NCI-H748 treated with DMSO at 0.1 percent for 48 hours (cell line): ENCODE data around the gene GMDS.
A peak's percentile ranks its signal among the peaks of the same experiment; 100 is the strongest.

ENCODE experiments used
- DNase-seq: peaks from one replicate; lab custom pipeline; 2025; lab: John Stamatoyannopoulos, UW

Gene GMDS

DNA sequence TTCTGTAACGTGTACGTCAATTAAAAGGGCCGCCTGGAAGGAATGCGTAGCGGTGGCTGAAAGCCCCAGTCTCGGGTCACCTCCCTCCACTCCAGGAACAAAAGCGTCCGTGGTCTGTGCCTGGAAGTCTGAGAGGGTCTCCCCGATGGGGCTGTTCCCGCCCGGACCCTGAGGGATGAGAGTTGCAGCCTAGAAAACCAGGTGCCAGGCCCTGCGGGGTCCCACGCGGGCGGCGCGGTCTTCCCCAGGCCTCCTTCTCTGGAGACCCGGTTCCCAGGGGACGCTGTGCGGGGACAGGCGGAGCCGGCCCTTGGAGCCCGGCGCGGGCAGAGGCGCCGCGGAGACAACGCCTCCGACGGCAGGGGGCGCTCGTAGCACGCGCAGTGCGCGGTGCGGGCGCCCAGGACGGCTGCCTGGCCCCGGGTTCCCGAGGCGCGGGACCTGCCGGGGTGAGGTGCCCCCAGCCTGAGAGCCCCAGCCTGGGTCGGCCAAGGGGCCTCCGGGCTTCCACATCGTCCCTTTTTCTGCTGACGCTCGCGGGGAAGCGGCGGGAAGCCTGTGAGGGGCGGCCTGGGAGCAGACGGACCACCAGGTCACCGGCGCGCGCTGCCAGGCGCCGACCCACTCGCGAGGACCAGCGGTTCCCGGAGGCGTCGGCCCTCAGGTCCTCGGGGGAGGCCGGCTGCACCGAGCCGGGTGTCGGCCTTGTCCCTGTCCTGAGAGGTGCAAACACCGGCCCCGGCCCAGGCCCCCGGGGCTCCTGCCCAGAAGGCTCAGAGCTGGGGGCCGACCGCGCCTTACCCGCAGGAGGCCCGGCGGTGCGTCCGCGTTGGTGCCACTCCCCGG lies 641.0 kb downstream of the GMDS start:
- DNase-seq = peak; percentile 44

DNA sequence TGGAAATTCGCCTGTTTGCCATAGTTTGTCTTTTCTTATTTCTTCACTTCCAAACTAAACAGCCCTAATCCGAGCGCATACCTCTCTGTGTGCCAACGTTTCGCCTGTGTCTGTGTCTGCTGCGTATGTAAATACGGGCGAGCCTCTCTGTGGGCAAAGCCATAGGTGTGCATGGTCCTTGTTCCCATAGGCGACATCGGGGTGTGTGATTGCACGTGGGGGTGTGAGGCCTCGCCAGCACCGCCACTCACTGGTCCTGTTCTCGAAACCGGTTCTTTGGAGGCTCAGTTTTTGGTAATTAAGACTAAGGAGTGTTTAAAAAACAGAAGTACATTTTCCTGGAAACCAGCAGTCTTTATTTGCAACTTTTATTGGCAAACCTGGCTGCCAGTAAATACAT lies 641.7 kb downstream of the GMDS start:
- DNase-seq = no peak

DNA sequence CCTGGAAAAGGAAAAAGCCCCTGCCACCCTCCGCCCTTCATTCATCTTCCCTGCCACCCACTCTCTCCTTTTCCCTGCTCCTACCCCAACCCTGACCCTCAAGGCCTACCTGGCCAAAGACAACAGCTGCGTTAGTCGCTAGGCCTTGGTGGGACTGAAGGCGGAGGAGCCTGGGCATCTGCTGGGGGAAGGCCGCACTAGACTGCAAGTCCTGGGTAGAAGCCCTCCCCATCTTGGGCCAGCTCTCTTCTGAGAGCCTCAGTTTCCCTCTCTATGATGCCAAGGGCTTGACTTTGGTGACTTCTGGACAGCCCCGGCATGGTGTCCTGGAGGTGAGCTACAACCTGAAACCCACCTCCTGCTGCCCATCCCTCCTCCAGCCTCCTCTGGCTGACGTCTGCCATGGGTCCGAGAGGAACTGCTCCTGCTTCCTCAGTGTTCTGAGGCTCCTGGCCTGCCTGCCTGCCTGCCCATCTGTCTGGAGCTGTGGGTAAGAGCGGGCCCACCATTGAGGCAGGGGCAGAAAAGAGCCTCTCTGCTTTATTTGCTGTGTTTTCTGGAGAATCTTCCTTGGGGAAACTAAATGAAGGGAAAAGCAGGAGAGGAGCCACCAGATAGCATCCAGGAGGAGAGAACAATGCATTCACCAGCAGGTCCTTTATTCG lies 643.2 kb downstream of the GMDS start:
- DNase-seq = no peak

DNA sequence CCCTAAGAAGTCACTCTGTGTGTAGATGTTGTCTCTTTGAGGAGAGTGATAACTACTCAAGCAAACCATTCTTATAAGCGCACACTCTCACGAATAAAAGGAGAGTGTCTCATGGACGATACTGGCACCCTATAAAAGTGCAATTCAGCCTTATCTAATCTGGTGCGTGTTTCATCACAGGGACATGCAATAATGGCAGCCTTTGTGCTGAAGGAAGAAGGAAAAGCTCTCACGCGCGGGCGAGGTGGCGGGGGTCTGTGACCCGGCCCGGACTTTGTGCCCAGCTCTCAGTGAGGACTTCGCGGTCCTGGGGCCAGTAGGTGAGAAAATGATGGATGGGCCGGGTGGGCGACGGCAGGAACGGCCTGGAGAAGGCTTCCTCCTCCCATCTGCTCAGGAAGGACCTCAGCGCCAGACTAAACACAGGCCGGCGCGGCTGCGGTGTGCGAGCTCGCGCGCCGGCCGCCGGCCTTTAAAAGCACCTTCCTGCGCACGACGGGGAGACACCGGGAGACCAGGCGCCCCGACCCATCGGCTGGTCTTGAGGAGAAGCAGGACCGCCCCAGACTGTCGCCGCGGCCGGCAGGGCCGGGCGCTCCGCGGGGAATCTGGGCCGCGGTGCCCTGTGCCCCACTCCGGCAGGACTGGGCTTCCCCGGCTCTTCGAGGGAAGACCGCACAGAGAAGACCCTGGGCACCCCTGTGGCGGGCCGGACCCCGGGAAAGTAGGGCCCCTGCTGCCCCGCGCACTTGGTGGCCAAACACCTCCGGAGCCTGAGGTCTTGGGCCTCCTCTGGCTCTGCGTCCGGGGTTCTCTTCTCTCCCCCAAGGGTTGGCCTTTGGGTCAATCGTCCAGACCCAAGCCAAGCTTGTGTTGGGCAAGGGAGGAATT lies 644.0 kb downstream of the GMDS start:
- DNase-seq = no peak

DNA sequence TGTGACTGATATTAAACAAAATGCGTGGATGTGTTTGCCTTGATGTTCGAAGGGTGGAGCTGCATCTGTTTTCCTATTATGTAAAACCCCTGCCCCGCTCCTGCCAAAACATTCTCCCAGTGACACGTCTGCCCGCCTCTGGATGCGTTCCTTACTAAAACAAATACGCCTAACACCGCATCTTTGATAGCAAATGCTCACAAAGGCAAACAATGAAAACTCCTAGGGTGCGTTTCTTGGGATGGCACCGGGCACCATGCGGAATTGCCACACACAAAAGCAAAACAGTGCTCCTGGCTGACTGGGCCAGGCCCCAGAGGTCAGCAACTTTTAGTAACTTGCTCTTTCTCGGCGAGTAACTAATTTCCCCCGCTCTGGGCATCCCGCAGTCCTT lies 644.6 kb downstream of the GMDS start:
- peak; percentile 78 for DNase-seq

DNA sequence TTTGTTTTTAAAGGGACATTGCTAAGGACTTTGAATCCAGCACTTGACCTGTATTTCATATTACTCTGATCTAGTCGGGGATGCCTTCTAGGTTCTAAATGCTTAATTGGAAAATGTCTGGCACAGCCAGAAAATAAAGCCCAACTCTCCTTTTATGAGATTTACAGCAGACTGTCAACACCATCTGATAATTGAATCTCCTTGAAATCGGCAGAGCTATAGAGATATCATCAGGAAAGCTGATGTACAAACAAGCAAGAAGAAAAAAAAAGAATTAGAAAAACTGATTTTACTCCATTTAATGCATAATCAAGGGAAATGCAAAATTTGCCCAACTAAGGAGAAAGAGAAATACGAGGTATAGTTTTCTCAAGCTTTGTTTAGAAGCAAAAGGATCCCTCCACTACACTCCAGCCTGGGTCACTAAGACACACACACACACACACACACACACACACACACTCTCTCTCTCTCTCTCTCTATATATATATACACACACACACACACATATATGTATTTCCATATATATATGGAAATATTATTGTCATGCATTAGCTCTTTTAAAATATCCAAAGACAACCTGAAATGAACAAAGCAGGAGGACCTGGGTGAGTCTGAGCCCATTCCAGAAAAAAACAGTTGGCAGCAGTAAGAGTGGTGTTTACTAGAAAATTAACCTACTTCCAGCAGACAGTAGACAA lies 645.2 kb downstream of the GMDS start:
- DNase-seq = no peak

DNA sequence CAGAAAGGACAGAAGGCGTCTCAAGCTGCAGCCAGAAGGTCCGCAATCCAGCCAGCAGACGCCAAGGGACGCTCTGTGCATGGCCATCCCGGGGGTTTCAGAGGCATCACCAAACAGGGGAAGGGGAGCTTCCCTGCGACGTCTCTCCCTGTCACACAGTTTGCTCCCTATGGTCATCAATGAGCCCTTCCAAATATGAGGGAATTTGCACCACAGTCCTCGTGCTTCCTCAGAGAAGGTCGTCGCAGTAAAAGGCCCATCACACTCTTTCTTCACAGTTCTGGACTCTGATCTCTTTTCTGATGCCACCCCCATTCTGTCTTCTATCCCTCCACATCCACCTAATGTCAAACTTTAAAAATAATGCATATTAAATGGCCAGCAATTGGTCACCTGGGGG lies 645.9 kb downstream of the GMDS start:
- DNase-seq = no peak

DNA sequence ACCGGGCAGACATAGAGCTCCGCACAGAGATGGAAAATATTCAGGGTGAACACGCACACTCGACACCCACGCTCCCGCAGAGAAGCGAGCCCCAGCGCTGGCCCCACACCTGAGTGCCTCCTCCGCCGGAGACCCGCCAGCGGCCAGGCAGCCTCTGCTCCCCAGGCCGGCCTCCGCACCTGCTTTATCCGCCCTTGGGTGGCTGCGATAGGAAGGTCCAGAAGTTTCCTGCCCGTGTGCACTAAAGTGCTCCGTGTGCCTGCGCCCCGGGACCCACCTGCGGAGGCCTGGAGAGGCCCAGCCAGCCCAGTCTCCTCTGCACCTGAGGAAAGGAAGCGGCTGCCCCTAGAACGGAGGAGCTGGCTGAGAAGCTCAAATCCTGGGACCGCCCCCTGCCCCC lies 646.5 kb downstream of the GMDS start:
- no peak for DNase-seq

DNA sequence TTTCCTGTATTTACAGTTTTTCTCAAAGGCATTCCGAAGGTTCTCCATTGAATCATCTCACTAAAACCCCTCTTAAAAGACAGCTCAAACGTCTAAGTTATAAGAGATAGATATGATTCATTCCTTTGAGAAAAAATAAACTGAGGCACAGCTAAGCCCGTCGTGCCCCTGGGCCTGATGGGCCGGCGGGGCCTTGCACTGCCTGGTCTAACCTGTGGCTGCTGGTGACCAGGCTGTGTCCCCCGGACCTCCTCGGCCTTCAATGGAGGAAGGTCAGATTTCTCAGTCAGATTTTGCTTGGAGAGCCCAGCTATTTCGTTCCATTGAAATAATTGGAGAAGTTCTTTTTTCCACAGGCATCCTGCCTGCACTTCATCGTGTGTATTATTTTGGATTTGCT lies 647.0 kb downstream of the GMDS start:
- DNase-seq = no peak

DNA sequence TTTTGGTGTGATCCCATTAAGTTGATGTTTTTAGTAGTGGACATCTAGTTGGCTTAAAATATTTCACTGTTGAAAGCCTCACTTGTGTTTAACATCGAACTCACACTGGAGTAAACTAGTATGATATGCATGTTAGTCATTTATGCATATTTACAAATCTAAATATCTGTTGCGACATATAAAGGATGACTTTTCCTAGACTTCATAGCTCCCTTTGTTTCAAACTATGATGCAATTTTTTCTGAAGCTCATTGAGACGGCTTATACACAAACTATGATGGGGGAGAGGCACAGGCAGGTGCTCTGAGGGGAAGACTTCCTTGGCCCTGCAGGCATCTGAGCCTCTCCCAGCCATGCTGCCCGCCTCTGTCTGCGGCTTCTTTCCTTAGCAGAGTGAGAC lies 647.5 kb downstream of the GMDS start:
- no peak for DNase-seq

DNA sequence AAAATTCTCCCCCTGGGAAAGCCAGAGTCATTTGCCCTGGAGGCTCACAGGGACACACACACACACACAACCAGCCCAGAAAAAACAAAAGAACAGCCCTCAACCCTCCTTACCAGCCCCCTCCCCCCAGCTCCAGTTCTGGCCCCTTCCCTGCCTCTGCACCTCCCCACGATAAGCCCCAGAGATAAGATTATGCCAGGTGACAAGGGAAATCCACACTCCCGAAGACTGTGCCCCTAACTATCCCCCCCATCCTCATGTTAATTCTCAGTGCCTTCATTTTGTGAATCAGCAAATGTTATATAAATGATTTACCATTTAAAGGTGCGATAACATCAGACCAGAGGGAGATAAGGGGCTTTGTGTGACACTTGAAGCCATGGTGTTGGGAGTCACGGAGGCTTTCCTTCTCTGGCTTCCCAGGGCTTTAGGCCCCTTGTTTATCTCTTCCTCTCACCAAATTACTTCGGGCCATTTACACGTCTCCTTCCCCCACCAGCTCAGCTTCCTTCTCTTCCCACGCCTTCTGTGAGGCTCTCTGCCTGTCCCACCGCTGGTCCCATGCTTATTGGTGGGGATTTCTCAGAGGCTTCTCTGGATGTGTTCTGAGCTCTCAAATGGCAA lies 648.2 kb downstream of the GMDS start:
- DNase-seq = no peak

DNA sequence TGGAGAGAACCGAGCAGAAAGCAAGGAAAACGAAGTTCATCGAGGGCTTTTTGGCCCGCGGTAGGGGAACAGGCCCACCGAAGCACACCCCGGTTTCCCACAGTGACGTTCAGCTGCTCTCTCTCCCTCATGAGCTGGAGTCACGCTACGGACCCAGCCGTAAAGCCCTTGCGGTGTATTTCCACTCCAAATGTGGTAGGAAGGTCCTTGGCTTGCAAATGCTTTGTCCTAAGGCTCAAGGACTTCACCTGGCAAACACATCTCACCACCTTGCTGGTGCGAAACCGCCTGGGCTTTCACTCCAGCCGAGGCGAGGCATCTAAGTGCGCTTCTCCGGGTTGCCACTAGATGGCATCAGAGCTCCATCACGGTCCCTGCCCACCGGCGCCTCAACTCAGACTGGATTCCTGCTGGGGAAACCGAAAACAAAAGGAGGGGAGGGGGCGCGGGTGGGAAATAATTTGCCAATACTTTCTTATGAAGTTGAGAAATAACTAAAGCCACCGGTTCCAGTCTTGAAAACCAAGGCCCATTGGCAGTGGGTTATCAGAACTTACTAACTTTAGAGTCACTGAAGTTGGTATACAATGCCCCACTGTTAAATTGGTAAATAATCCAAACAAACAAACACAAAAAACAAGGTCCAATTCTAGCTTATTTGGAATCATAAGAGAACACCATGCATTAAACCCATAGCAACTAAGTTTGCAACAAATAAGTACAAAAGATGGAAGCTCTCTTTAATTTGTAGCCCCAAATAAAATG lies 649.1 kb downstream of the GMDS start:
- DNase-seq = peak; percentile 76

DNA sequence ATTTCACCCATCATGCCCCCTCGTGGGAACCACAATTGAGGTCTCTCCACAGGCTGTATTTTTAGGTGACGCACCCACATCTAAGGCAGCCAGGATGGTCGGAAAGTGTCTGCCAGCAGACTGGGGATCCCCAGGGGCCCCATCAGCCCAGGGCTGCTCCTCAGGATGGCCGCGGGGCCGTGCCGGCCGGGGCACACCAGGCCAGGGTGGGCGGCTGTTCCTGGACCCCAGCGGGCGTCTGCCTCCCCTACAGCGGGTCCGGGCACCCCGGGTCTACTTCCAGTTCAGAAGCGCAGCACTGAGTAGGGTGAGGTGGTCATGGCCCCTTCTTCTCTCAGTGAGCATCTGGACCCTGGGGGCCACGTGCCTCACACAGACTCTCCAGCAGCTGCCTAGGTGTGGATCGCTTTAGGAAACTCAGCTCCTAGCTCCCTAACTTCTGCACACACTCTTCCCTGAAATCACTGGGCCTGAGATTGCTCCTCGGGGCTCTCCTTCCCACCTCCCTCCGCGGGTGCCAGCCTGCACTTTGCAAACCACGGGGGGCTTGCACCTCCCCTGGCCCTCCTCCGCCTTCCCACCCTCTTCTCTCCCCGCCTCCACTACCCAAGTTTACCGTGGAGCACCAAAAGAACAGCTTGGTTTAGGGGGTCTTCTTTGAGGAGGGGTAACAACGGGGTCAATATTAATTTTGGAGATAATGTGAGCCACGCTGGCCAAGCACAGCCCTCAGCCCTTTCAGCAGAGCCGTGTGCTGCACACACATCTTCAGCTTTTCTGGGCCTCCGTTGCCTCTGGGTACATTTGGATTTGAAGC lies 649.9 kb downstream of the GMDS start:
- DNase-seq = no peak

DNA sequence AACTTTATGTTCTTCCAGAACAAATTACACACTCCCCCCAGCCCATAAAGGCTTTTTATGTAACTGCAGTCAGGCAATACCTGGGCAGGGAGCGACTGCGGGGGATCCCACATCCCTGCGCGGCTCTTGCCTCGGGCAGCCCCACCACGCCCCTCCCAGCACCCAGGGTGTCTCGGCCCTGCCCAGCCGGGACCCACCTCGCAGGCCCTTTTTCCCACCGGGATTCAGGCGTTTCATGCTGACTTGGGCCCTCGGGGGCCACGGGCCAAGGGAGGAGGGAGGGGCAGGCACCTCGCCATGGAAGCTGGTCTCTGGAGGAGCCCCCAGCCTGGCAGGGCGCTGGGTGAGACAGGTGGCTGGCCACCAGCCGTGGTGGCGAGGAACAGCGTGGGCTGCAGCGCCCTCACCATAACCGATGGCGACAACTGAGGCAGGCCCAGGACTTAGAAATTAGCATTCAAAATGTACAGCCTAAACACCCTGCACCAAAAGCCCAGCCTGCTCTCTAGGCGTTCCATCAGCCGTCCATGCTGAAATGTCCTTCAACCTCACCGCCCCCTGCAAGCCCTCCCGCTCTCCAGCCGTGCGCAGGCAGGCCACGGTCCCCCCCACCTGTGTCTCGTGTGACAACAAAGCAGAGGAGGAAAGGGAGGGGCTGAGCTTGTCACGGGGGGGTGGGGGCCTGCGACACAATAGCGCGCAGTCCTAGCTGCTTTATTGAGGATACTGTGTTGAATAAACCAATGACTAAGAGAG lies 650.8 kb downstream of the GMDS start:
- DNase-seq = peak; percentile 26

DNA sequence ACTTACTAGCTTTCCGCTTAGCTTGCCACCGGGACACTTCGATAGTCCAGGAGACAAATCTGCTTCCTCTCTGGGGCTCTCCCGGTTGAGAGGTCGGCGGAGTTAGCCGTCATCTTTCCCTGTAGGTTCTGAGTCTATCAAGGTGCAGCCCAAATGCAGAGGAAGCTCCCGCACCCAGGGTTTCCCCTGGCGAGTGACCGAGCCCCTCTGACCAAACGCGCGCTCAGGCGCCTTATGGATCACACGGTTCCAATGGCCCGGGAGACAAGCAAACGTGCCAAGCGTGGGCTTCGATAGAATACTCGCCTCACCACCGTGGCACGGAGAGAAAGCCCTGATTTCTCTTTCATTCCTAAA lies 651.5 kb downstream of the GMDS start:
- DNase-seq = no peak

DNA sequence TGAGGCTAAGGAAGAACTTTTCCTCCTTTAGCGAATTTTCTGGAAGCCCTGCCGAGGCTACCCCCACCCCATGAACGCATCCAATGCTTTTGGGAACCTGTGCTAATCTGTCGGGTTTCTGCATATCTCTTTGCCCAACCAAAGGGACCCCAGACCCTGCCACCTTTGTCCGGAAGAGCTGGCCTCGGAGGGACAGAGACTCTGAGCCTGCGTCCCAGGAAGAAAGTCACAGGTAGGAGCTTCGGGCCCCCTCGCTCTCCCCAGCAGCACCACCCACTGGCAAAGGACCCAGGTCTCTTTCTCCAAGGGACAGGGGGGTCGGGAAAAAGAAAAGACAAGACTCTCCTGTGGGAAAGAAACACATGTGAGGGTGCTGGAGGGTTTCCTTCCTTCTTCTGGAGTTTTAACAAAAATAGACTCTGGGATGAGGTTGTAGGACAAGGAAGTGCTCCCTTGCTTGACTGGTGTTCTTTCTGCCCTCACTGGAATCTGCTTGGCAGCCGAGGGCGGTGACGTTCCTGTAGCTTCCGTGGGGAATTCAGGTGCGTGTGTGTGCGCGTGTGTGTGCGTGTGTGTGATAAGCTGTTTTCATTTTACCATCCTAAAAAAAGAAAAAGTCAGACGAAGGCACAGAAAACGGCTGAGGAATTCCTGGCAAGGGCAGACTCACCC lies 652.0 kb downstream of the GMDS start:
- no peak for DNase-seq

DNA sequence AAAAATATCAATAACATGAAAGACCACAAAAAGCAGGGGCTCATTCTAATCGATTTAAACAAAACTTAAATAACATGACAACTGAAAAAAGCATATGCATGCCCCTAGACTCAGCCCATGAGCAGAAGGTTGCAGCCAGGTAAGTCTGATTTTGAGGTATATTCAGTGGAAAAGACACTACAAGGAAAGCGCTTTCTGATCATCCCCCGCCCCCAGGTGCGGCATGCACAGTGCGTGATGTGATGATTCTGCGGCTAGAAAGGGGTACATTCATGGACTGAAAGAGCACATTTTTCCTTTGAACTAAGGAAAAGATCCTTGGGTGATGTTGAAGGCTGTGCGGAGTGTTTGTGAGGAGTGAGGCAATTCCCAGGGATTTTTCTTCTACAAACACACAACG lies 652.6 kb downstream of the GMDS start:
- no peak for DNase-seq

DNA sequence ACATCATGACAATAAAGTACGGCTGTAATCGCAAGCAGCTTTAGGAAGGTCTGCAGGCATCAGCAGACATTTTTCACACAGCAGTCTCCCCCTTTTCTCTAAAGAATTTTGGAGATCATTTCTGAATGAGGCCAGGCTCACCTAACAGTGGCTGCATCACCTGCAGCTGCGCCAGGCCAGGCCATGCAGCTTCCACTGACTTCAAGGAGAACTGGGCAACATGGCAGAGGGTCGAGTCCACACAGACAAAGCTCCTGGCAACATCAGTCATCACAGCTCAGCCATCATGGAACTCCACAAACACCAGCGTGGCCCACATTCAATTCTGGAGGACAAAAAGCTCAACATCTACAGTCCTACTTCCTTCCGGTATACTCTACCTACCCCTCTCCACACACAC lies 653.5 kb downstream of the GMDS start:
- no peak for DNase-seq

DNA sequence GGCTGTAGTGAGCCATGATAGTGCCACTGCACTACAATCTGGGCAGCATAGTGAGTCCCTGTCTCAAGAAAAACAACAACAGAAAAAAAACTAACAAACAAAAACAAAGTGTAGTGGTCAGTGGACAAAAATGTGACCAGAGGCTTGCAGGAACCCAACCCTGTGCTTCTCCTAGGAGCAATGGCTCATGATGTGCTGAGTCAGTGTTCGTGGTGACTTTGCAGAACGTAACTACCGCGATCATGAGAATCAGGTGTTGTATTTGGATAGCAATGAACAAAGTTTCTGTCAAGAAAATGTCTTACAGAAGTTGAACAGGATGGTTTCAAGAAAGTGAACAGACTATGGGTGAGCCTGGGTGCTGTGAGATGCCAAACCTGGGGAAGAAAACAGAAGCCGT lies 654.2 kb downstream of the GMDS start:
- DNase-seq = no peak
